K562 (cell line): ENCODE measurements around the gene RSRC1. TPM values are rescaled to one million over a fixed set of nuclear protein-coding genes. Genes with fewer than 3 reads are reported as not detected.

ENCODE experiments used
- CEBPG ChIP-seq, 3 experiments: fragments of 200-800 bp in 1 of 3; sonication (Bioruptor generic) in 1 of 3; sonication (generic) in 1 of 3; formaldehyde crosslinking in 1 of 3; IDR thresholded peaks in 2 of 3; conservative IDR thresholded peaks in 1 of 3; 2 replicates each; pipeline versions ENCODE4 v1.6.1 to v1.8.0; 2016 to 2022; ENCODE audit warnings: missing compliant biosample characterization in 2 of 3, missing genetic modification characterization in 2 of 3, mild to moderate bottlenecking in 1 of 3, missing genetic modification reagents in 1 of 3
- ELF2 ChIP-seq: fragments of 250-450 bp; sonication (Bioruptor Pico); IDR thresholded peaks from 2 replicates; pipeline ENCODE4 v1.5.0; 2021; ENCODE audit warnings: mild to moderate bottlenecking
- ELF4 ChIP-seq: fragments of 450-650 bp; formaldehyde crosslinking; IDR thresholded peaks from 2 replicates; pipeline ENCODE4 v1.4.0; 2022; ENCODE audit warnings: missing genetic modification characterization
- HDAC1 ChIP-seq, 2 experiments: fragments of 450-650 bp; IDR thresholded peaks; 2 replicates each; pipeline ENCODE4 v1.6.1; 2016 to 2017; ENCODE audit warnings: inconsistent platforms in 1 of 2, mild to moderate bottlenecking in 1 of 2, moderate library complexity in 1 of 2
- HDAC2 ChIP-seq: fragments of 450-650 bp; IDR thresholded peaks from 2 replicates; pipeline ENCODE4 v1.6.1; 2016; ENCODE audit warnings: mild to moderate bottlenecking
- HNRNPH1 ChIP-seq: fragments of 200-400 bp; formaldehyde crosslinking; optimal IDR thresholded peaks from 2 replicates; pipeline ENCODE3; 2017; ENCODE audit warnings: low read depth, mild to moderate bottlenecking, low read length, moderate library complexity
- ILF3 ChIP-seq: fragments of 450-650 bp; IDR thresholded peaks from 2 replicates; pipeline ENCODE4 v1.6.1; 2018; ENCODE audit warnings: antibody characterized with exemption, mild to moderate bottlenecking, moderate library complexity, borderline replicate concordance
- ILK ChIP-seq: fragments of 450-650 bp; IDR thresholded peaks from 2 replicates; pipeline ENCODE4 v1.6.1; 2016; ENCODE audit warnings: missing genetic modification characterization, low read depth, mild to moderate bottlenecking, missing compliant biosample characterization, moderate library complexity, borderline replicate concordance
- KHSRP ChIP-seq: fragments of 450-650 bp; IDR thresholded peaks from 2 replicates; pipeline ENCODE4 v1.6.1; 2017
- NELFE ChIP-seq: IDR thresholded peaks from 2 replicates; pipeline ENCODE4 v1.6.1; 2011; ENCODE audit warnings: mild to moderate bottlenecking; ENCODE audit not compliant: insufficient read depth, insufficient read length
- NFRKB ChIP-seq: fragments of 450-650 bp; IDR thresholded peaks from 2 replicates; pipeline ENCODE4 v1.6.1; 2016; ENCODE audit warnings: low read depth
- RBM25 ChIP-seq: fragments of 200-400 bp; formaldehyde crosslinking; IDR thresholded peaks from 2 replicates; pipeline ENCODE4 v1.6.1; 2018; ENCODE audit warnings: low read length, low read depth, moderate library complexity; ENCODE audit not compliant: severe bottlenecking
- SETDB1 ChIP-seq: IDR thresholded peaks from one replicate; pipeline ENCODE4 v1.6.1; 2012; ENCODE audit warnings: low read length, control low read depth, inconsistent platforms
- SIN3B ChIP-seq: fragments of 450-650 bp; IDR thresholded peaks from 2 replicates; pipeline ENCODE4 v1.6.1; 2017; ENCODE audit warnings: low read depth, mild to moderate bottlenecking, moderate library complexity
- SMAD4 ChIP-seq: fragments of 250-450 bp; sonication (Bioruptor Pico); conservative IDR thresholded peaks from 2 replicates; pipeline ENCODE4 v1.8.0; 2021; ENCODE audit warnings: inconsistent platforms, mild to moderate bottlenecking, moderate library complexity
- SMARCA4 ChIP-seq: fragments of 450-650 bp; IDR thresholded peaks from 2 replicates; pipeline ENCODE4 v1.6.1; 2016
- TBP ChIP-seq: optimal IDR thresholded peaks from 2 replicates; pipeline ENCODE3; 2011; ENCODE audit warnings: low read depth, low read length, improper control_type of control experiment
- ZBED1 ChIP-seq: IDR thresholded peaks from 2 replicates; pipeline ENCODE4 v1.6.1; 2014
- ZBTB1 ChIP-seq: sonication (generic); formaldehyde crosslinking; IDR thresholded peaks from 2 replicates; pipeline ENCODE4 v1.8.1; 2023; ENCODE audit warnings: missing genetic modification reagents, low read depth, mild to moderate bottlenecking, borderline replicate concordance
- ZNF282 ChIP-seq: sonication (generic); formaldehyde crosslinking; IDR thresholded peaks from 2 replicates; pipeline ENCODE4 v1.8.1; 2023; ENCODE audit warnings: missing genetic modification reagents
- ZNF778 ChIP-seq: fragments of 450-650 bp; formaldehyde crosslinking; IDR thresholded peaks from 2 replicates; pipeline ENCODE4 v1.4.0; 2020; ENCODE audit warnings: mild to moderate bottlenecking, moderate library complexity
- polyA plus RNA-seq, 8 experiments: library from polyadenylated mRNA; depleted of rRNA in 4 of 8; stranded (reverse) in 5 of 8; unstranded in 3 of 8; fragments of >200 nt; fragmentation: Nextera tagmentation in 2 of 8; fragmentation: Illumina TruSeq in 1 of 8; extraction: Ambion mirVana in 2 of 8; extraction: Trizol in 1 of 8; gene quantifications; 2 replicates each; pipeline versions ENCODE4 v1.2.1 to v1.2.3, GENCODE V29; 2011 to 2014; ENCODE audit warnings: inconsistent platforms in 1 of 8, missing spikeins in 1 of 8
- total RNA-seq, 7 experiments: library from RNA; depleted of rRNA in 6 of 7; stranded (reverse); fragments of >200 nt in 6 of 7; fragmentation: Illumina TruSeq in 2 of 7; extraction: Trizol in 2 of 7; gene quantifications; 2 replicates each; pipeline versions ENCODE4 v1.2.1 to v1.2.3, GENCODE V29; 2011 to 2021; ENCODE audit warnings: low replicate concordance in 1 of 7
- TF ChIP-seq, protein P1 (sequence below): sonication (generic); formaldehyde crosslinking; IDR thresholded peaks from 2 replicates; pipeline ENCODE4 v1.8.1; 2023; ENCODE audit warnings: missing genetic modification reagents, mild to moderate bottlenecking, borderline replicate concordance
- TF ChIP-seq, protein P2 (sequence below): fragments of 450-650 bp; IDR thresholded peaks from 2 replicates; pipeline ENCODE4 v1.6.1; 2016

The RSRC1 gene
- total and polyA plus RNA-seq, 9 of the 15 experiments (the other 6 are each of a cell fraction or from before 2014, with no cell fraction given): 19.3 to 128 (median 75.5) TPM

DNA sequence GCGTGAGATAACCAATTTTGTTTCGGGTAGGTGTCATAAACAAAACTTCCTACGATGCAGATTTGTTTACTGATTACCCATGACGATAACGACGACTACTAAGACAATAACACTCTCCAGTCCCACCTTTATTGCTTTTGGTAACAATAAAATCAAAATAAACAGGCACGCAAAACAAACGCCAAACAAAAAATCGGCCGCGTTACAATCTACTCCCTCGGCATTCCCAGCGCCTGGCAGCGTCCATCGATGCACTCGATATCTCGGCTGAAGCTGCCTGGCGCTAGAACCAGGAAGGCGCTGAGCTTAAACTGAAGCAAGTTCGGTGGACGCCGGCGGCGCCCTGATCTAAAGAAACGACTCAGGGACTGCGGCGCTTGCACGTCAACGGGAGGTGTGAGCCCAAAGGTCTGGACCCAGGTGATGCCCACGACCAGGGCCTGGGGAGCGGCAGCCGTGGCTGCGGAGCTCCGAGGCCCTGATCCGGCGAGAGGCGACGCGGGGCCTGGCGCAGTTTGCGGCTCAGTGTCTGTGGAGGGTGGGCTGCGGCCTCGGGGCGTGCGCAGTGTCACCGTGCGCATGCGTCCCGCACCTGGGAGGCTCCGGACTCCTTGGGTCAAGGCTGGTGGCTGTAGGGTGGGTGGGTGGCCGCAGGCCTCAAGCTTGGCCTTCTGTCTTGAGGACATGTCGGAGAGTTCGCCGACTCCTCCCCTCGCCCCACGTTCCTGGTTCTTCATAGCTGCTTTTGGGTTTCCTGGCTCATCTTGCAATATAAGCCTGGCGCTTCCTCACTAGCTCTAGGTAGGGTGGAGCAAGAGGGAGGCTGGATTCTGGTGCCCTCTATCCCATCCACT lies at the start of gene RSRC1 (continued):
- TF ChIP-seq RBM25 (no peak), HDAC2 (peak; percentile 85), ZBTB1 (CRISPR knock-in tag) (peak; percentile 93), ZNF778 (CRISPR knock-in tag) (no peak), HDAC1 (IDR thresholded peaks at IDR 0.05) (peak; percentile 75 to 96; a peak in 3 of 4 replicates), SIN3B (peak; percentile 72), ILF3 (no peak), ILK (tag) (no peak), SETDB1 (no peak), NFRKB (peak; percentile 35), SMAD4 (CRISPR knock-in tag) (no peak), SMARCA4 (peak; percentile 83), KHSRP (no peak), ZBED1 (no peak), NELFE (no peak), ELF4 (CRISPR knock-in tag) (peak; percentile 50; the same call in 1 of the 2 replicates), TBP (peak; percentile 78), ZNF282 (no peak), HNRNPH1 (no peak), CEBPG (CRISPR knock-in tag; IDR thresholded peaks at IDR 0.05) (no peak; the same call in 1 of the 2 replicates), CEBPG (tag; conservative IDR thresholded peaks at IDR 0.05 in 1 of 2, IDR thresholded peaks at IDR 0.05 in 1 of 2) (no peak), ELF2 (CRISPR knock-in tag) (peak; percentile 98)
- TF ChIP-seq, protein P1, sequence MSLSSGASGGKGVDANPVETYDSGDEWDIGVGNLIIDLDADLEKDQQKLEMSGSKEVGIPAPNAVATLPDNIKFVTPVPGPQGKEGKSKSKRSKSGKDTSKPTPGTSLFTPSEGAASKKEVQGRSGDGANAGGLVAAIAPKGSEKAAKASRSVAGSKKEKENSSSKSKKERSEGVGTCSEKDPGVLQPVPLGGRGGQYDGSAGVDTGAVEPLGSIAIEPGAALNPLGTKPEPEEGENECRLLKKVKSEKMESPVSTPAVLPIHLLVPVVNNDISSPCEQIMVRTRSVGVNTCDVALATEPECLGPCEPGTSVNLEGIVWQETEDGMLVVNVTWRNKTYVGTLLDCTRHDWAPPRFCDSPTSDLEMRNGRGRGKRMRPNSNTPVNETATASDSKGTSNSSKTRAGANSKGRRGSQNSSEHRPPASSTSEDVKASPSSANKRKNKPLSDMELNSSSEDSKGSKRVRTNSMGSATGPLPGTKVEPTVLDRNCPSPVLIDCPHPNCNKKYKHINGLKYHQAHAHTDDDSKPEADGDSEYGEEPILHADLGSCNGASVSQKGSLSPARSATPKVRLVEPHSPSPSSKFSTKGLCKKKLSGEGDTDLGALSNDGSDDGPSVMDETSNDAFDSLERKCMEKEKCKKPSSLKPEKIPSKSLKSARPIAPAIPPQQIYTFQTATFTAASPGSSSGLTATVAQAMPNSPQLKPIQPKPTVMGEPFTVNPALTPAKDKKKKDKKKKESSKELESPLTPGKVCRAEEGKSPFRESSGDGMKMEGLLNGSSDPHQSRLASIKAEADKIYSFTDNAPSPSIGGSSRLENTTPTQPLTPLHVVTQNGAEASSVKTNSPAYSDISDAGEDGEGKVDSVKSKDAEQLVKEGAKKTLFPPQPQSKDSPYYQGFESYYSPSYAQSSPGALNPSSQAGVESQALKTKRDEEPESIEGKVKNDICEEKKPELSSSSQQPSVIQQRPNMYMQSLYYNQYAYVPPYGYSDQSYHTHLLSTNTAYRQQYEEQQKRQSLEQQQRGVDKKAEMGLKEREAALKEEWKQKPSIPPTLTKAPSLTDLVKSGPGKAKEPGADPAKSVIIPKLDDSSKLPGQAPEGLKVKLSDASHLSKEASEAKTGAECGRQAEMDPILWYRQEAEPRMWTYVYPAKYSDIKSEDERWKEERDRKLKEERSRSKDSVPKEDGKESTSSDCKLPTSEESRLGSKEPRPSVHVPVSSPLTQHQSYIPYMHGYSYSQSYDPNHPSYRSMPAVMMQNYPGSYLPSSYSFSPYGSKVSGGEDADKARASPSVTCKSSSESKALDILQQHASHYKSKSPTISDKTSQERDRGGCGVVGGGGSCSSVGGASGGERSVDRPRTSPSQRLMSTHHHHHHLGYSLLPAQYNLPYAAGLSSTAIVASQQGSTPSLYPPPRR (CRISPR knock-in tag): peak; percentile 87; the same call in 1 of the 2 replicates
- TF ChIP-seq, protein P2, sequence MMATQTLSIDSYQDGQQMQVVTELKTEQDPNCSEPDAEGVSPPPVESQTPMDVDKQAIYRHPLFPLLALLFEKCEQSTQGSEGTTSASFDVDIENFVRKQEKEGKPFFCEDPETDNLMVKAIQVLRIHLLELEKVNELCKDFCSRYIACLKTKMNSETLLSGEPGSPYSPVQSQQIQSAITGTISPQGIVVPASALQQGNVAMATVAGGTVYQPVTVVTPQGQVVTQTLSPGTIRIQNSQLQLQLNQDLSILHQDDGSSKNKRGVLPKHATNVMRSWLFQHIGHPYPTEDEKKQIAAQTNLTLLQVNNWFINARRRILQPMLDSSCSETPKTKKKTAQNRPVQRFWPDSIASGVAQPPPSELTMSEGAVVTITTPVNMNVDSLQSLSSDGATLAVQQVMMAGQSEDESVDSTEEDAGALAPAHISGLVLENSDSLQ: peak; percentile 67
